8988T (cell line): ENCODE results near the gene CD14.
"Not testable (repeated sequence)": the region's sequence is repeated elsewhere in the genome, so short reads cannot be mapped to it uniquely, and the experiment has no call there.

ENCODE experiments used
- DNase-seq: peaks from one replicate; pipeline ENCODE4 v3.0.0; 2011

The CD14 gene

DNA sequence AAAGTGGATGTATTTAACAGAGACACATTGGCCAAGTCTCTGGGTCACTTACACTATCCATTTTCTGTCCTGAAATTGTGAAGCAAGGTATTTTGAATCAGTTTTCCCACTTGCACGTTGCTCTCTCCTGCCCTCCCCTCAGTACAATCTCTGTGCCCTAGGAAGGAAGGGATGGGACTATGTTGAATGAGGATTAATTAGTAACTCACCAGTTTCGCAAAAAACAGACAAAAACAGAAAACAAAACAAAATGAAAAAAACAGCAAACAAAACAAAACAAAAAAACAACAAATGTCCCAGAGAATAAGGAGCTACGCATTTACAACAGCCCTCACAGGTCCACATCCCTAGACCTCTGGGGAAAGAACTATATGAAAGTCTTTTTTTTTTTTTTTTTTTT, 1.1 kb upstream of the CD14 start:
- no peak for DNase-seq

DNA sequence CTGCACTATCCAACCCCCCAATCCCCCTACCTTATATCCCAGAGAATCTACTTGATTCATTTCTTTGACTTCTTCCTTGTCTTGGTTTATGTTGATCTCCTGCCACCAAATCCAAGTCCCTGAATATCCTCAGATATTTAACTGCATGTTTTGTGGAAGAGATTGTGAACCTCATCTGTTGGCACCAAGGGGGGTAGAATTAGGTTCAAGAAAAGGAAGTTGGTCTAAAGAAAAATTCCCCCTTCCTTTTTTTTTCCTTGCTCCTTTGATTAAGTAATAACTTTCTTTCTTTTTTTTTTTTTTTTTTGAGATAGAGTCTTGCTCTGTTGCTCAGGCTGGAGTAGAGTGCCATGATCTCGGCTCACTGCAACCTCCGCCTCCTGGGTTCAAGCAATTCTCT, 526 bp upstream of the CD14 start:
- no peak for DNase-seq

DNA sequence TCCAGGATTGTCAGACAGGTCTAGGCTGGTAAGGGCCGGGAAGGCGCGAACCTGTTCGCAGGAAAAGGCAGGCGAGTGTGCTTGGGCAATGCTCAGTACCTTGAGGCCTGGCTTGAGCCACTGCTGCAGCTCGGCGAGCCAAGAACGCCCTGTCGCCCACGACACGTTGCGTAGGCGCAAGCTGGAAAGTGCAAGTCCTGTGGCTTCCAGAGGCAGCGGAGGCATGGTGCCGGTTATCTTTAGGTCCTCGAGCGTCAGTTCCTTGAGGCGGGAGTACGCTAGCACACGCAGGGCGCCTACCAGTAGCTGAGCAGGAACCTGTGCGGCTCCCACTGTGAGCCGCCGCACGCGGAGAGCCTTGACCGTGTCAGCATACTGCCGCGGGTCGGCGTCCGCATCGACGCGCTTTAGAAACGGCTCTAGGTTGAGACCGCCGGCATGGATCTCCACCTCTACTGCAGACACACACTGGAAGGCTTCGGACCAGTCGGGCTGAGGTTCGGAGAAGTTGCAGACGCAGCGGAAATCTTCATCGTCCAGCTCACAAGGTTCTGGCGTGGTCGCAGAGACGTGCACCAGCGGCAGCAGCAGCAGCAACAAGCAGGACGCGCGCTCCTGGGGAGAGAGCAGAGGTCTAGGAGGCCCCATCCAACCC, 482 bp downstream of the CD14 start:
- DNase-seq: no peak

DNA sequence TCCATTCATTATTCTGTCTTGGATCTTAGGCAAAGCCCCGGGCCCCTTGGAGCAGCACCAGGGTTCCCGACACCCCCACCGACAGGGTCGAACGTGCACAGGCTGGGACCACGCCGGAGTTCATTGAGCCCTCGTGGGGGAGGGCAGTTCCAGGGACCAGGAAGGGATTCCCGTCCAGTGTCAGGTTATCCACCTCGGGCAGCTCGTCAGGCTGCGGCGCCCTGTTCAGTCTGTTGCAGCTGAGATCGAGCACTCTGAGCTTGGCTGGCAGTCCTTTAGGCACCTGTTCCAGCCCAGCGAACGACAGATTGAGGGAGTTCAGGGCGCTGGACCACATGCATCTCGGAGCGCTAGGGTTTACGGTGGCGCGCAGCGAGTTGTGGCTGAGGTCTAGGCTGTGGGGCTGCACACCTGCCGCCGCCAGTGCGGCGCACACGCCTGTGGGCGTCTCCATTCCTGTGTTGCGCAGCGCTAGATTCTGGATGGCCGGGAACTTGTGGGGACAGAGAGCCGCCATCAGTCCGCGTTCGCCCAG, 1.1 kb downstream of the CD14 start:
- DNase-seq: no peak

DNA sequence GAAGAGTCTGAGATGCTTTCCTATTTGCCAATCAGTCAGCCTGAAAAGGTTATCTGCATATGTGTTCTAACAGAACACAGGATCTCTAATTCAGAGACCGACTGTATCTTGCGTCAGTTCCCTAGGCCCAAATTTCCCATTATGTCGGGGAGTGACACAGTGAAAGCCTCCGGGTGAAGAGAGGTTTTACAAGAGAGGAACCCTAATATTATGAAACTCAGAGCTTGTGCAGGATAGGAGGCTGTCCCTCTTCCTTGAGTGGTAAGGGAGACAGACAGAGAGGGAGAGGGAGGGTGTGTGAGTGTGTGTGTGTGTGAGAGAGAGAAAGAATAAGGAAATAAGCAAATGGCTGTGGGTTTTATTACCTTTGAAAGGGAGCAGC, 1.9 kb downstream of the CD14 start:
- DNase-seq: no peak

DNA sequence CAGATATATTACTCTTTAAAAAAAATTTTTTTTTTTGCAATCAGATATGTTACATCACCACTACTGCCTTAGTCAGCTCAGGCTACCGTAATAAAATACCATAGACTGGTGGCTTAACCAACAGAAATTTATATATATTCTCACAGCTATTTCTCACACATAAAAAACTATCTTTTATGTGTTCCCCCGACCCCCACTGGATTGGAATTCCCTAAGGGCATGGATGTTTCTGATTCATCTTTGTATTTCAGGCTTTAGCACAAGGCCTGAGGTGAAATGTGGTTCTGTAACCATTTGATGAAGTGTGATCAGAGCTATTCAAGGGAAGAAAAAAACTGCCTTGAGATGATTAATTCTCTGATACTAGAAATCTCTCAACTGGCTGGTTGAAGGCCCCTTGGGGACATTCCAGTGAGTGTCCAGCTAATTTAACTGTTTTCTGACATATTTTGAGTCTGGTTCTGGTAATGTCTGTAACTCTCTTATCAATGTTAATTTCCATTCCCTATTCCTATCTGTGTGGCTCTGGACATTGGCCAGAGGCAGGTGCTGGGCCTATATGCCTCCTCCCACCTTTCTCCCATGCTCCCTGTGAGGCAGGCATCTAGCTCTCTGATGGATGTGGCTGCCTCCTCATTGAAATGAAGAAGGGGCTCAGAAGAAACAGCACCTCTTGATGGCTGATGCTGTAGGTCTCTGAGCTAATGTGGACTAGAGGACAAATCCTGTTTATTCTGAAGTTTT, 2.5 kb downstream of the CD14 start:
- no peak for DNase-seq

DNA sequence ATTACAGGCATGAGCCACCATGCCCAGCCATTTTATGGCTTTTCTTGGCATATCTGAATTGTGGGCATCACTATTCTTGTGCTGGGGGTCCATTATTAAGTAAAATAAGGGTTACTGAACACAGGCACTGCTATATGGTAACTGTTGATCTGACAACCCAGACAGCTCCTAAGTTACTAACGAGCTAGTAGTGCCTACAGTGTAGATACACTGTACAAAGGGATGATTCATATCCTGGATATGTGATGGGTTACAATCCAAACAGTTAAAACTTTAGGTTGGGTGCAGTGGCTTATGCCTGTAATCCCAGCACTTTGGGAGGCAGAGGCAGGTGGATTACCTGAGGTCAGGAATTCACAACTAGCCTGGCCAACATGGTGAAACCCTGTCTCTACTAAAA, 4.3 kb downstream of the CD14 start:
- DNase-seq: no peak

DNA sequence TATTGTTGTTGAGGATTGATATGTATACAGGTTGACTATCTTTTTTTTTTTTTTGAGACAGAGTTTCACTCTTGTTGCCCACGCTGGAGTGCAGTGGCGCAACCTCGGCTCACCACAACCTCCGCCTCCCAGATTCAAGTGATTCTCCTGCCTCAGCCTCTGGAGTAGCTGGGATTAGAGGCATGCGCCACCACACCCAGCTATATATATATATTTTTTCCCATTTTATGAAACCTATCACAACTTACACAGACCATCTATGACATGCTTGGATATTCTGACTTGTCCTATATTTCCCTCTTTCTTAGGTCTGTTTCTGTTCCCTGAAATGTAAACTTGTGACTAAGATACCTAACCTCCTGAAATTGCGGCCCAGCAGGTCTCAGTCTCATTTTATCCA, 5.0 kb downstream of the CD14 start:
- no peak for DNase-seq

DNA sequence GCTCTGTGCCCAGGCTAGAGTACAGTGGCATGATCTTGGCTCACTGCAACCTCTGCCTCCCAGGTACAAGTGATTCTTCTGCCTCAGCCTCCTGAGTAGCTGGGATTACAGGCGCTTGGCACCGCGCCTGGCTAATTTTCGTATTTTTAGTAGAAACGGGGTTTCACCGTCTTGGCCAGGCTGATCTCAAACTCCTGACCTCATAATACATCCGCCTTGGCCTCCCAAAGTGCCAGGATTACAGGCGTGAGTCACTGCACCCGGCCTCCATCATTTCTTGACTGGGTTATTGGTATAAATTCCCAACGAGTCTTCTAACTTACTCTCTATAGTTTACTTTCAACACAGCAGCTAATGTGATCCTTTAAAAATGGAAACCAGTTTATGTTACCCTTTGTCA, 8.1 kb downstream of the CD14 start:
- not testable (repeated sequence) for DNase-seq

DNA sequence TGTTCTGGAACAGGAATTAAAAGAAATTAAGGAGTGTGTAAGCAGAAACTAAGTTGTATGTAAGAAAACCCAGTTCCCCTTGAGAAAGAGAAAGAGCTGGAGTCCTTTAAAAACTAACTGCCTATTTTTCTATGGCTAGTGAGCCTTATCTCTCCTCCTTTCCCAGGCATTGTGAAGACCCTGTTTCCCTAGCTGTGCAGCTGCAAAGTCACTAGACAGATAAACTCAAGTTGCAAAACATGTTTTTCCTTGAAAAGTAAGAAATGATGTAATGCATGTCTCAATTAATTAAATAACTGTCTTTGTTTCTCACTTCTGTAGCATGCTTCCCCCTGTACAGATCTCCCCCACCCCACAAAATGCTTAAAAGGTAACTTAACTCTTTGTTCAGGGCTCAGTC, 9.9 kb downstream of the CD14 start:
- DNase-seq: not testable (repeated sequence)

DNA sequence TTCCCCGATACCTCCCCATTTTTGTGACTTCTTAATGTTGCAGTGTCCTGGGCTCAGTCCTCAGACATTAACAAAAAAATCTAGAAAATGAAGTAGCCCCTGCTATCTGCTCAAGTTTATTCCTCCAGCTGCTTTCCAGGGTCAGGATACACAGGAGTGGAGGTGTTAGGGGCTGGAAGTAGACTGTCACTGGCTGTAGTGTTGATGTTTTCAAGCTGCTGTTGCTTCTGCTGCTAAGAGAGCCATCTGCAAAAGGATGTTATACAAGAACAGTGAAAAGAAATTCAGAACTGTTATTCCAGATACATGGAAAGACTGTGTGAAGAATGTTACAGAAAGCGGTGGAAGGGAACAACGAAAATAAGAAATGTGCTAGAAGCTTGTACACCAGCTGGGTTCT, 10.7 kb downstream of the CD14 start:
- DNase-seq: no peak

DNA sequence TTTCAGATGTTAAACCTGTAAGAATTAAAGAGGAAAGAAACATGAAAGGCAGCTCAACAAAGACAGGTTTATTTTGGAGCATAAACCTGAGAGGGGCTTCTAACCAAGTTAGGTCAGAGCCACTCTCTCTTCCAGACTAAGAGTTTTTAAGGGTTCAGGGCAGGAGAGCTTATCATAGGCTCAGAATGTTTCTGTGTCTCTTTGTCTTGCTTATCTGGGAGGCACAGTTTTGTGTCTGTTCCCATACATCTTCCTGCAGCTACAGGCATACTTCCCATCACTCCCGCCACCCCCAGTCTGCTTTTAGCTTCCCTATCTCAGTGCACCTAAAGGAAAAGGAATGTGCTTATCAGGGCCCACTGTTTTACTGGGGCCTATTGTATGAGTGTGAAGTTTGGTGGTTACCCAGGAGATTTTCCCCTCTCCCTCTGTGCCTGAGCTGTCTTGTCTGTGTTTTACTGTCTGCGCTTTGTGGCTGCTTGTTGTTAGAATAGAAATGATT, 21.9 kb downstream of the CD14 start:
- DNase-seq: no peak

DNA sequence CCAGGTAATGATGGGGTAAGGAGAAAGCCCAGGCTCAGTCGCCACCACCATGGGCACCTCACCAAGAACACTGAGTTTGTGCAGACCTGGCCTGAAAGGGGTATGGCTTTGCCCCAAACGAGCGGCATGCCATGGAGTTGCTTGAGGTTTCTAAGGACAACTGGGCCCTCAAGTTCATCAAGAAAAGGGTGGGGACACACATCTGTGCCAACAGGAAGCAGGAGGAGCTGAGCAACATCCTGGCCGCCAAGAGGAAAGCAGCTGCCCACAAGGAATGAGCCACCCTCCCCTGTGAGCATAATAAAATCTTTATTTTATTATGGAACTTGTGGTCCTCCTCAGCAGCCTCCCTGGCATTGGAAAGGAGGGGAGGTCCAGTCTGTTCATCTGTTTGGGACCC, 23.8 kb downstream of the CD14 start:
- DNase-seq: no peak

DNA sequence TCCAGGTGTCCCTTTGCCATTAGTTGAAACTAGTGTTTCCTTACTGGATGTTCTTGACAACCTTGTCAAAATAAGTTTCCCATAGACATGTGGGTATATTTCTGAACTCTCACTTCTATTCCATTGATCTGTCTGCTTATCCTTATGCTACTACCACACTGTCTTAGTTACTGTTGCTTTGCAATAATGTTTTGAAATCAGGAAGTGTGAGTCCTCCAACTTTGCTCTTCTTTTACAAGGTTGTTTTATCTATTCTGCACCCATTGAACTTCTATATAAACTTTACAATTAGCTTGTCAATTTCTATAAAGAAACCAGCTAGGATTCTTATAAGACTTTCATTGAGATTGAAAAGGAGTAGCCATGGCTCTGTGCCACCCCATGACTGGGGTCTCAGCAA, 24.3 kb downstream of the CD14 start:
- no peak for DNase-seq

DNA sequence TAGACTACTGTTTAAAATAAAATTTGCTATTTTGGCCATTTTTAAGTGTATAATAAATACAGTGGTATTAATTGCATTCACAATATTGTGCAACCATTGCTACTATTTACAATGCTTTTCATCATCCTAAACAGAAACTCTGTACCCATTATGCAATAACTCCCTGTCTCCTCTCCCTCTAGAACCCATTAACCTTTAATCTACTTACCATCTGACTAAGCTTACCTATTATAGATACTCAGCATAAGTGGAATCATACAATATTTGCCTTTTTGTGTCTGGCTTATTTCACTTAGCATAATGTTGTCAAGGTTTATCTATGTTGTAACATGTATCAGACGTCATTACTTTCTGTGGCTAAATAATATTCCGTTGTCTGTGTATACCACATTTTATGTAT, 25.9 kb downstream of the CD14 start:
- DNase-seq: no peak

DNA sequence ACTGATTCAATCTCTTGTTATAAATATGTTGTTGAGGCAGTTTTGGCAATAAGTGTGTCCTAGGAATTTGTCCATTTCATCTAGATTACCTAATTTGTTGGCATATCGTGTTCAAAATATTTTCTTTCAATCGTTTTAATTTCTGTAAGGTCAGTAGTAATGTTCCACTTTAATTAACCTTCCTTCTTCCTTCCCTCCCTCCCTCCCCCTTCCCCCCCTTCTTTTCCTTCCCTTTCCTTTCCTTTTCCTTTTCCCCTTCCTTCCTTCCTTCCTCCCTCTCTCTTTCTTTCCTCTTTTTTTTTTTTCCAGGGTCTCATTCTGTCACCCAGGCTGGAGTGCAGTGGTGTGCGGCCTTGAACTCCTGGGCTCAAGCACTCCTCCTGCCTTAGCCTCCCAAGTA, 27.1 kb downstream of the CD14 start:
- DNase-seq: no peak

DNA sequence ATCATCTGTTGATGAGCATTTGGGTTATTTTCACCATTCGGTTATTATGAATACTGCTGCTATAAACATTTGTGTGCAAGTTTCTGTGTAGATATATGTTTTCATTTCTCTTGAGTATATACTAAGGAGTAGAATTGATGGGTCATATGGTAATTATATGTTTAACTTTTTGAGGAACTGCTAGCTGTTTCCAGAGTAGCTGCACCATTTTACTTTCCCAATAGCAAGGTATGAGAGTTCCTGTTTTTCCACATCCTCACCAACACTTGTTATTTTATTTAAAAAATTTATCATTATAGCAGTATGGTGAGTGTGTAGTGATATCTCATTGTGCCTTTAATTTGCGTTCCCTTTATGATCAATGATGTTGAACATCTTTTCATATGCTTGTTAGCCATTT, 29.2 kb downstream of the CD14 start:
- no peak for DNase-seq

DNA sequence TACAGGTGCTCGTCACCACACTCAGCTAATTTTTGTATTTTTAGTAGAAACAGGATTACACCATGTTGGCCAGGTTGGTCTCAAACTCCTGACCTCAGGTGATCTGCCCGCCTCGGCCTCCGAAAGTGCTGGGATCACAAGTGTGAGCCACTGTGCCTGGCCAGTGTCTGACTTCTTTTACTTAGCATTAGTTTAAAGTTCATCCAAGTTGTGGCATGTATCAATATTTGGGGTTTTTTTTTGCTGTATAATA, 29.6 kb downstream of the CD14 start:
- not testable (repeated sequence) for DNase-seq

DNA sequence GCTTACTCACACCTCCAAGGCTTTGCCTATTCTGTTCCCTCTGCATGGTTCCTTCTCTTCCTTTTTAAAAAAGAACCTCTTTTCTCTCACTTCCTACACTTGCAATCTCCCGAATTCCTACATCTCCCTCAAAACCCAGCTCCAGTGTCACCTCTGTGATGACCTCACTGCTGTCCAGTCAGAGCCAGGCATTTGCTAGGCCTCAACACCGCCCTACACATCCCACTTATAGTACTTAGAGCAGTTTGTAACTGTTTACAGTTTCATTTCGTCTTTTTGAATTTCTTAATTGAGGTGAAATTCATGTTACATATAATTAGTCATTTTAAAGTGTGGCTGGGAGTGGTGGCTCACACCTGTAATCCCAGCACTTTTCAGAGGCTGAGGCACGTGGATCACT, 30.8 kb downstream of the CD14 start:
- DNase-seq: no peak

DNA sequence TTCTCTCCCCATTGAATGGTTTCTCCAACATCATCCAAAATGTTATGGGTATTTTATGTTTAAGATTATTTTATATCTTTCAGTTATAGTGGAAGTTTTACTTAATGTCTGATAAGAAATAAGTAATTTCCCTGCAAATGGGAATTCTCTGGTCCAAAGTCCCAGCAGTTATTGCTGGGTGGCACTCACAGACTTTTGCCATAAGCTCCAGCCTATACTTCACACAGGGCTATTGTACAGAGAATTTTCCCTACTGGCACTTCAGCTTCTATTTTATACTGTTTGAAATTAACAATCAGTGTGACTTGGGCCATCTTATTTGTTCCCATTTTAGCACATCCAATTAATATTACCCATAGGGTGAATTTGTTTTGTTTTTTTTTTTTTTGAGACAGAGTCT, 32.9 kb downstream of the CD14 start:
- DNase-seq: no peak

DNA sequence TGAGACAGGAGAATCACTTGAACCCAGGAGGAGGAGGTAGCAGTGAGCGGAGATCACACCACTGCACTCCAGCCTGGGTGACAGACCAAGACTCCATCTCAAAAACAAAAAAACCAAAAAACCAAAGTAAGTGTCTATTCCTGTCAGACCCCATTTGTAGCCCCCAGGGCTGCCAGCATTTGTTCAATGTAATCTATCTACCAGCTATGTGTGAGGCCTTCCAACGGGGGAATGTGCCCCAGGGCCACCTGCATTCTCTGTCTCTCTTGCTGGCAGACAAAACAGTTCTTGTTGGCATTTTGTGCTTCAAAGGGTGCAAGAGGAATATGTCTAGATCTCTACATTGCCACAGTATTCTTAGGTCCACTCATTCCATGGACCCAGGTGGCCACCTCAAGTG, 34.1 kb downstream of the CD14 start:
- DNase-seq: no peak

DNA sequence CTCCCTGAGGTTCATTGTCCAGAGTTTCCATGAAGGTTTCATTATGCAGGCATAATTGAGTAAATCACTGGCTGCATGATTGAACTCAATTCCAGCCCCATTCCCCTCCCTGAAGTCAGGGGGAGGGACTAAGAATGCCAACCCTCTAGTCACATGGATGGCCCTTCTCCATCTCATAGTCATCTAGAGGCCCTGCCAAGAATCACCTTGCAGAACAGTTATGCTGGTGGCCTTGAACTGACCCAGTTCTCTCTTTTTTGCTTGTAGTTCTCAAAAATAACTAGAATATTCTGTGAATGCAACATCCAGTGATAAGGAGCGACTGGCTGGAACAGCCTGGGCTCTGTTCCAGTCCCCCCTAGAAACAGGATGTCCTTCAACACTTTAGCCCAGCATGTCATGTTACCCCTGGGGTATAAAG, 36.6 kb downstream of the CD14 start:
- DNase-seq: no peak

DNA sequence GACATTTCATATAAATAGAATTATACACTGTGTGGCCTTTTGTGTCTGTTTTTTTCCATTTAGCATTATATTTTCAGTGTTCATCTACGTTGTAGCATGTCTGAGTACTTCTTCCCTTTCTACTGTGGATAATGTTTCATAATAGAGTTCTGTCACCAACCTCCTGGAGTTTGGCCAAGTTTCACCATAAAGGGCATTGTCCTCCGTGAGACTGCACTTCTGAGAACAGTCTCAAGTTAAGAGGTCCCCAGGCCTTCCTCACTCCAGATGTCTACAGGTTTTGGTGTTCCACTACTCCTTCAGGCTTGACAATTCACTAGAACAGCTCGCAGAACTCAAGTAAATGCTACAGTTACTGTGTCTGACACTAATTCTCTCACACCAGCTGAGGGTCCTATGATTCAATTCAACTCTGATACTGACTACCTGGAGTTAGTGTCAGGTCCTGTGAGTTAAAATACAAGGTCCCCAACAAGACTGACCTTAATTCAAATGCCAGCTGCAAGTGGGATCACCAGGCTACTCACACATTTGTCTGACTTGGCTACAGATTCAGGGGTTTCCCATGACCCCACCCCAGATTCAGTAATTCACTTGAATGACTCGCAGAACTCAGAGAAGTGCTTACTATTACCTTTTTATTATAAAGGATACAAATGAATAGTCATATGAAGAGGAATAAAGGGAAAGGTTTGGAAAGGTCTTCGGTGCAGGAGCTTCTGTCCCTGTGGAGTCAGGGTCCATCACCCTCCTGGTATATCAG, 37.3 kb downstream of the CD14 start:
- DNase-seq: no peak

DNA sequence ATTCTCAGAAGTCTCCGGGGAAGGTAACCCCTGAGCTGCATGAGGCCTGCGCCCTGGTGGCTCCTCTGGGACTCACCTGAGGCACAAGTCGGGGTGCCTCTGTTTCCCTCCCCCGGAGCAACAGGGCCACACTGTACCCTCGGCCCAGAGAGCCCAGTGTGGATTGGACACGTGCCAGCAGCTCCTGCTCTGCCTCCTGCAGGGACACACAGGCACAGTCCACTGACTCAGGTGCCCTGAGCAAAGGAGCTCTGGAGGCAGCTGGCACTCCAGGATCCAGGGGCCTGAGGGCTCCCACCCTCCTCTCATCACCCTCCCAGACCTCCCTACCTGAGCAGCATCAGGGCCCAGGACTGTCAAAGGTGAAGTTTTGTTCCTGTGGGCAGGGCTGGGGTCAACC, 38.8 kb downstream of the CD14 start:
- DNase-seq: no peak
